IgD-negative memory B cell (primary cell): ENCODE data around the gene TBC1D24. TPM values are rescaled to one million over a fixed set of nuclear protein-coding genes. Genes with fewer than 3 reads are reported as not detected.

Source experiments
- H3K27ac Mint-ChIP-seq, 3 donors: one replicate each; pipeline ENCODE4 v1.8.0; 2020 to 2022; ENCODE audit warnings: mild to moderate bottlenecking in 3 of 3, mixed read lengths in 3 of 3, moderate library complexity in 1 of 3
- H3K27me3 Mint-ChIP-seq: one replicate; pipeline ENCODE4 v1.8.0; 2021; ENCODE audit warnings: mixed read lengths
- H3K36me3 Mint-ChIP-seq: one replicate; pipeline ENCODE4 v1.8.0; 2020; ENCODE audit warnings: mild to moderate bottlenecking, mixed read lengths
- H3K4me1 Mint-ChIP-seq, 3 donors: one replicate each; pipeline ENCODE4 v1.8.0; 2020 to 2022; ENCODE audit warnings: mixed read lengths in 3 of 3, mild to moderate bottlenecking in 1 of 3
- H3K4me3 Mint-ChIP-seq, 4 donors: one replicate each; pipeline ENCODE4 v1.8.0; 2020 to 2022; ENCODE audit warnings: mild to moderate bottlenecking in 4 of 4, mixed read lengths in 4 of 4, moderate library complexity in 3 of 4
- H3K9me3 Mint-ChIP-seq, 3 donors: one replicate each; pipeline ENCODE4 v1.8.0; 2020 to 2021; ENCODE audit warnings: mixed read lengths in 3 of 3, mild to moderate bottlenecking in 1 of 3
- polyA plus RNA-seq: library from polyadenylated mRNA; unstranded; fragments of 300-500 nt; fragmentation: Illumina TruSeq; gene quantifications from one replicate; pipeline ENCODE4 v1.2.3, GENCODE V29; 2021

The TBC1D24 gene
- polyA plus RNA-seq, 1 donor from 2014 or later, result 3.3 TPM

- Mint-ChIP-seq H3K4me3 (no peak overlapping the region), H3K9me3 (no peaks in the 10 kb centered on the region), H3K27me3 (no peaks in the 10 kb centered on the region), H3K36me3 (no peaks in the 10 kb centered on the region), H3K4me1 (peaks cover 4 to 6% (median 5%) of the 10 kb centered on the region in 3 donors), H3K27ac (no peak overlapping the region)
Measured at GRCh38 chr16:2500918-2501750, 26.2 kb downstream of the TBC1D24 start.

GRCh38 chr16:2501946-2502895 lies 27.3 kb downstream of the TBC1D24 start:
- peaks cover 10 to 13% (median 12%) of the 10 kb centered on the region in 3 donors for H3K4me1 Mint-ChIP-seq
- peaks cover 3% of the 10 kb centered on the region for H3K27me3 Mint-ChIP-seq
- no peak overlapping the region for H3K4me3 Mint-ChIP-seq
- peaks cover 2% of the 10 kb centered on the region for H3K36me3 Mint-ChIP-seq
- no peak overlapping the region for H3K27ac Mint-ChIP-seq
- H3K9me3 Mint-ChIP-seq, result no peaks in the 10 kb centered on the region

GRCh38 chr16:2505695-2506094 lies 30.8 kb downstream of the TBC1D24 start:
- Mint-ChIP-seq H3K36me3 (peaks cover 2% of the 10 kb centered on the region), H3K27ac (peak overlapping the region in 2 of 3 donors; percentile 13 to 31), H3K4me1 (peaks cover 28 to 37% (median 30%) of the 10 kb centered on the region in 3 donors), H3K4me3 (peak overlapping the region in 1 of 4 donors; percentile 34), H3K27me3 (peaks cover 3% of the 10 kb centered on the region), H3K9me3 (no peaks in the 10 kb centered on the region)

- H3K4me1 Mint-ChIP-seq, result peaks cover 28 to 37% (median 30%) of the 10 kb centered on the region in 3 donors
- H3K27me3 Mint-ChIP-seq, result peaks cover 3% of the 10 kb centered on the region
- H3K4me3 Mint-ChIP-seq, result peak overlapping the region in 3 of 4 donors; percentile 42 to 94 (median 94)
- peak overlapping the region; percentile 86 to 96 (median 91) for H3K27ac Mint-ChIP-seq
- no peaks in the 10 kb centered on the region for H3K9me3 Mint-ChIP-seq
- H3K36me3 Mint-ChIP-seq, result peaks cover 2% of the 10 kb centered on the region
Measured at GRCh38 chr16:2507052-2507659, 32.2 kb downstream of the TBC1D24 start.

- peak overlapping the region; percentile 86 to 96 (median 91) for H3K27ac Mint-ChIP-seq
- no peaks in the 10 kb centered on the region for H3K9me3 Mint-ChIP-seq
- peaks cover 28 to 37% (median 33%) of the 10 kb centered on the region in 3 donors for H3K4me1 Mint-ChIP-seq
- peak overlapping the region in 3 of 4 donors; percentile 42 to 94 (median 94) for H3K4me3 Mint-ChIP-seq
- H3K36me3 Mint-ChIP-seq, result peaks cover 2% of the 10 kb centered on the region
- H3K27me3 Mint-ChIP-seq, result peaks cover 3% of the 10 kb centered on the region
Measured at GRCh38 chr16:2507665-2508064, 32.7 kb downstream of the TBC1D24 start.

GRCh38 chr16:2508722-2509400 lies 33.9 kb downstream of the TBC1D24 start:
- peaks cover 2% of the 10 kb centered on the region for H3K36me3 Mint-ChIP-seq
- peak overlapping the region in 2 of 3 donors; percentile 86 to 96 for H3K27ac Mint-ChIP-seq
- H3K9me3 Mint-ChIP-seq, result no peaks in the 10 kb centered on the region
- peaks cover 3% of the 10 kb centered on the region for H3K27me3 Mint-ChIP-seq
- peak overlapping the region in 1 of 4 donors; percentile 42 for H3K4me3 Mint-ChIP-seq
- peaks cover 37 to 46% (median 40%) of the 10 kb centered on the region in 3 donors for H3K4me1 Mint-ChIP-seq

GRCh38 chr16:2511128-2511800 lies 36.3 kb downstream of the TBC1D24 start:
- H3K36me3 Mint-ChIP-seq, result peaks cover 3% of the 10 kb centered on the region
- peak overlapping the region in 3 of 4 donors; percentile 25 to 68 (median 52) for H3K4me3 Mint-ChIP-seq
- no peaks in the 10 kb centered on the region for H3K9me3 Mint-ChIP-seq
- H3K27ac Mint-ChIP-seq, result peak overlapping the region in 2 of 3 donors; percentile 85 to 100
- H3K4me1 Mint-ChIP-seq, result peaks cover 49 to 56% (median 51%) of the 10 kb centered on the region in 3 donors
- peaks cover 4% of the 10 kb centered on the region for H3K27me3 Mint-ChIP-seq

GRCh38 chr16:2511996-2512734 lies 37.2 kb downstream of the TBC1D24 start:
- Mint-ChIP-seq H3K4me1 (peaks cover 51 to 59% (median 55%) of the 10 kb centered on the region in 3 donors), H3K9me3 (no peaks in the 10 kb centered on the region), H3K36me3 (peaks cover 5% of the 10 kb centered on the region), H3K27me3 (peaks cover 3% of the 10 kb centered on the region), H3K27ac (peak overlapping the region in 2 of 3 donors; percentile 97 to 100), H3K4me3 (peak overlapping the region in 3 of 4 donors; percentile 30 to 94 (median 87))

- peaks cover 53 to 59% (median 56%) of the 10 kb centered on the region in 3 donors for H3K4me1 Mint-ChIP-seq
- H3K27ac Mint-ChIP-seq, result peak overlapping the region; percentile 95 to 100 (median 97)
- H3K27me3 Mint-ChIP-seq, result peaks cover 2% of the 10 kb centered on the region
- H3K4me3 Mint-ChIP-seq, result peak overlapping the region; percentile 87 to 97 (median 92)
- peaks cover 5% of the 10 kb centered on the region for H3K36me3 Mint-ChIP-seq
- H3K9me3 Mint-ChIP-seq, result no peaks in the 10 kb centered on the region
Measured at GRCh38 chr16:2512735-2513404, 37.9 kb downstream of the TBC1D24 start.

GRCh38 chr16:2513405-2514332 lies 38.7 kb downstream of the TBC1D24 start, which contains the start of gene ATP6V0C:
Gene ATP6V0C, plus strand, starts transcription at chr16:2513952. Its CDS starts 152 bp downstream, at chr16:2514104.
- H3K27me3 Mint-ChIP-seq, result peaks cover 2% of the 10 kb centered on the region
- H3K4me3 Mint-ChIP-seq, result peak within 1 kb of the TSS; percentile 91 to 97 (median 94)
- no peaks in the 10 kb centered on the region for H3K9me3 Mint-ChIP-seq
- peaks cover 5% of the 10 kb centered on the region for H3K36me3 Mint-ChIP-seq
- H3K27ac Mint-ChIP-seq, result peak within 1 kb of the TSS; percentile 97 to 100 (median 99)
- peaks cover 48 to 54% (median 53%) of the 10 kb centered on the region in 3 donors for H3K4me1 Mint-ChIP-seq

- Mint-ChIP-seq H3K9me3 (no peaks in the 10 kb centered on the region), H3K27me3 (peaks cover 2% of the 10 kb centered on the region), H3K4me3 (peak overlapping the region; percentile 91 to 97 (median 94)), H3K36me3 (peaks cover 5% of the 10 kb centered on the region), H3K4me1 (peaks cover 52 to 57% (median 52%) of the 10 kb centered on the region in 3 donors), H3K27ac (peak overlapping the region; percentile 95 to 100 (median 99))
Measured at GRCh38 chr16:2514333-2515179, 39.6 kb downstream of the TBC1D24 start.
